ENCODE measurements around the gene CHRFAM7A.
"Not testable (repeated sequence)": the region's sequence is repeated elsewhere in the genome, so short reads cannot be mapped to it uniquely, and the experiment has no call there.

DNA sequence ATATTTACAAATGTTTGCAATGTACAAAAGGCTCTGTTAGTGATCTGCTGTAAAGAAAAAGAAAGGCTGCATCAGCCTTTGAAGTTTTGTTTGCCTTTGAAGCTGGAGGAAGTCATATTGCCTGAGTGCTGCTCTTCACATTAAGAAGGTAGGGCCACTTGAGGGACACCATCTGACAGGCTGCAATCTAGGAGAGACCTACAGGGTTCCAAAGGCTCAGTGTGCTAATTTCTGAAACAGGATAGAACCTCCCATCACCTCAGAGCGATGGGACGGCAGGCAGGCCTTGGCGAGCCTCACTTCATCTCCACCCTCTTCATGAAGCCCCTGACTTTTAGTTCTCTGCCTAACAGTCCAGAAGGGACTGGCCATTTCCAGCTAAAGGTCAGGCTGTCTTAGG lies 77.6 kb downstream of the CHRFAM7A start:
- TF ChIP-seq POLR2A (IDR thresholded peaks at IDR 0.05): not testable (repeated sequence)
- TF ChIP-seq, protein P1, sequence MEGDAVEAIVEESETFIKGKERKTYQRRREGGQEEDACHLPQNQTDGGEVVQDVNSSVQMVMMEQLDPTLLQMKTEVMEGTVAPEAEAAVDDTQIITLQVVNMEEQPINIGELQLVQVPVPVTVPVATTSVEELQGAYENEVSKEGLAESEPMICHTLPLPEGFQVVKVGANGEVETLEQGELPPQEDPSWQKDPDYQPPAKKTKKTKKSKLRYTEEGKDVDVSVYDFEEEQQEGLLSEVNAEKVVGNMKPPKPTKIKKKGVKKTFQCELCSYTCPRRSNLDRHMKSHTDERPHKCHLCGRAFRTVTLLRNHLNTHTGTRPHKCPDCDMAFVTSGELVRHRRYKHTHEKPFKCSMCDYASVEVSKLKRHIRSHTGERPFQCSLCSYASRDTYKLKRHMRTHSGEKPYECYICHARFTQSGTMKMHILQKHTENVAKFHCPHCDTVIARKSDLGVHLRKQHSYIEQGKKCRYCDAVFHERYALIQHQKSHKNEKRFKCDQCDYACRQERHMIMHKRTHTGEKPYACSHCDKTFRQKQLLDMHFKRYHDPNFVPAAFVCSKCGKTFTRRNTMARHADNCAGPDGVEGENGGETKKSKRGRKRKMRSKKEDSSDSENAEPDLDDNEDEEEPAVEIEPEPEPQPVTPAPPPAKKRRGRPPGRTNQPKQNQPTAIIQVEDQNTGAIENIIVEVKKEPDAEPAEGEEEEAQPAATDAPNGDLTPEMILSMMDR (IDR thresholded peaks at IDR 0.05): not testable (repeated sequence)

All from right lobe of liver (tissue), 4 donors.